Activated CD8-positive, alpha-beta T cell treated with anti-CD3 and anti-CD28 coated beads, Interleukin-2, amount 10 ng/mL, durations not matched to agents 7 days and 5 days (primary cell): Measurements from ENCODE around the gene ZNF496. TPM values are rescaled to one million over a fixed set of nuclear protein-coding genes. Genes with fewer than 3 reads are reported as not detected.
A peak's percentile ranks its signal among the peaks of the same experiment; 100 is the strongest.
"Not testable (repeated sequence)": the region's sequence is repeated elsewhere in the genome, so short reads cannot be mapped to it uniquely, and the experiment has no call there.

Source experiments
- ATAC-seq: fragments of 150-1000 bp; cut with Tn5 transposase; one replicate; pipeline ENCODE4 v1.10.0; 2021; ENCODE audit warnings: moderate library complexity
- CTCF ChIA-PET: fragments of 350-600 bp; sonication (Branson Sonifier 250); formaldehyde crosslinking; loops from one replicate; lab custom pipeline; 2021; ENCODE audit warnings: antibody characterized with exemption; lab: Charles Lee
- POLR2A ChIA-PET: fragments of 350-600 bp; sonication (Branson Sonifier 250); formaldehyde crosslinking; loops from one replicate; lab custom pipeline; 2021; ENCODE audit warnings: antibody characterized with exemption; lab: Charles Lee
- DNase-seq: peaks from one replicate; pipeline ENCODE4 v3.0.0-alpha.2; 2020
- H3K27ac Mint-ChIP-seq: one replicate; pipeline ENCODE4 v1.8.0; 2021; ENCODE audit warnings: mild to moderate bottlenecking, mixed read lengths
- H3K27me3 Mint-ChIP-seq: one replicate; pipeline ENCODE4 v1.8.0; 2021; ENCODE audit warnings: low read depth, mixed read lengths
- H3K36me3 Mint-ChIP-seq: one replicate; pipeline ENCODE4 v1.8.0; 2021; ENCODE audit warnings: low read depth, mixed read lengths
- H3K4me1 Mint-ChIP-seq: one replicate; pipeline ENCODE4 v1.8.0; 2021; ENCODE audit warnings: low read depth, mixed read lengths
- H3K4me3 Mint-ChIP-seq: one replicate; pipeline ENCODE4 v1.8.0; 2021; ENCODE audit warnings: mild to moderate bottlenecking, mixed read lengths
- H3K9me3 Mint-ChIP-seq: one replicate; pipeline ENCODE4 v1.8.0; 2022; ENCODE audit warnings: mixed read lengths; ENCODE audit not compliant: insufficient read depth
- total RNA-seq, 2 experiments: library from RNA; stranded (reverse); gene quantifications; one replicate each; pipeline ENCODE4 v1.2.3, GENCODE V29; 2021

The ZNF496 gene
- total RNA-seq, 2 experiments from 2014 or later: 20.5 to 22.0 TPM

DNA sequence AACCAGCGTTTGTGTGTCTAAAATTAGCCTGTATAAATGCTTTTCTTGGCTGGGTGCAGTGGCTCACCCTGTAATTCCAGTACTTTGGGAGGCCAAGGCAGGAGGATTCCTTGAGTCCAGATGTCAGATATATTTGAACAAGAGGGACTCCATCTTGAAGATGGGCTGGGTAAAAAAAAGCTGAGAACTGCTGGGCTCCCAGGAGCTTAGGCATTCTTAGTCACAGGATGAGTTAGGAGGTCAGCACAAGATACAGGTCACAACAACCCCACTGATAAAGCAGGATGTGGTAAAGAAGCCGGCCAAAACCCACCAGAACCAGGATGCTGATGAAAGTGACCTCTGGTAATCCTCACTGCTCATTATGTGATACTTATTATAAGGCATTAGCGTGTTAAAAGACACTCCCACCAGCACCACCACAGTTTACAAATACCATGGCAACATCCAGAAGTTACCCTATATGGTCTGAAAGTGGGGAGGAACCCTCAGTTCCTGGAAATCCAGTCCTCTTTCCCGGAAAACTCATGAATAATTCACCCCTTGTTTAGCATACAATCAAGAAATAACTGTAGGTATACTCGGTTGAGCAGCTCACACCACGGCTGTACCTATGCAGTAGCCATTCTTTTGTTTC is 36.2 kb upstream of the ZNF496 start:
- ChIA-PET CTCF (no interaction called here), POLR2A (no interaction called here)
- DNase-seq: no peak
- Mint-ChIP-seq H3K4me1 (peaks cover 7% of the 10 kb centered on the region), H3K36me3 (no peaks in the 10 kb centered on the region), H3K27me3 (peaks cover 8% of the 10 kb centered on the region), H3K9me3 (peaks cover 8% of the 10 kb centered on the region), H3K27ac (no peak overlapping the region), H3K4me3 (no peak overlapping the region)
- no peak for ATAC-seq

DNA sequence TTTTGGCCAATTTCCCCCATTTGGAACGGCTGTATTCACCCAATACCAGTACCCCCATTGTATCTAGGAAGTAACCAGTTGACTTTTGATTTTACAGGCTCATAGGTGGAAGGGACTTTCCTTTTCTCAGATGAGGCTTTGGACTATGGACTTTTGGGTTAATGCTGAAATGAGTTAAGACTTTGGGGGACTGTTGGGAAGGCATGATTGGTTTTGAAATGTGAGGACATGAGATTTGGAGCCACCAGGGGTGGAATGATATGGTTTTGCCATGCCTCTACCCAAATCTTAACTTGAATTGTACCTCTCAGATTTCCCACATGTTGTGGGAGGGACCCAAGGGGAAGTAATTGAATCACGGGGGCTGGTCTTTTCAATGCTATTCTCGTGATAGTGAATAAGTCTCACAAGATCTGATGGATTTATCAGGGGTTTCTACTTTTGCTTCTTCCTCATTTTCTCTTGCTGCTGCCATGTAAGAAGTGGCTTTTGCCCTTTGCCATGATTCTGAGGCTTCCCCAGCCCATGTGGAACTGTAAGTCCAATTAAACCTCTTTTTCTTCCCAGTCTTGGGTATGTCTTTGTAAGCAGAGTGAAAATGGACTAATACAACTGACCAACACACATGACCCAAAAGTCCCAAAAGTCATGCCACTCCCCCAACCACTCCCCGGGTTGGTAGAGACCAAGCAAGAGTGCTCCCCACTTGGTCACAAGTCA is 35.4 kb upstream of the ZNF496 start:
- H3K4me1 Mint-ChIP-seq: peaks cover 3% of the 10 kb centered on the region
- CTCF ChIA-PET: no interaction called here
- peaks cover 8% of the 10 kb centered on the region for H3K27me3 Mint-ChIP-seq

DNA sequence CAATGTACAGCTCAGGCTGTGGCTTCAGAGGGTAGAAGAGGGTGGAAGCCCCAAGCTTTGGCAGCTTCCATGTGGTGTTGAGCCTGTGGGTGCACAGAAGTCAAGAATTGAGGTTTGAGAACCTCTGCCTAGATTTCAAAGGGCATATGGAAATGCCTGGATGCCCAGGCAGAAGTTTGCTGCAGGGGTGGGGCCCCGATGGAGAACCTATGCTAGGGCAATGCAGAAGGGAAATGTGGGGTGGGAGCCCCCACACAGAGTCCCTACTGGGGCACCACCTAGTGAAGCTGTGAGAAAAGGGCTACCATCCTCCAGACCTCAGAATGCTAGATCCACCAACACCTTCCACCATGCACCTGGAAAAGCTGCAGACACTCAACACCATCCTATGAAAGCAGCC is 34.7 kb upstream of the ZNF496 start:
- ATAC-seq, CTCF ChIA-PET, H3K4me1 Mint-ChIP-seq, H3K36me3 Mint-ChIP-seq, H3K27me3 Mint-ChIP-seq, DNase-seq, H3K9me3 Mint-ChIP-seq, H3K4me3 Mint-ChIP-seq, H3K27ac Mint-ChIP-seq, POLR2A ChIA-PET: not testable (repeated sequence)

More for the DNA sequence above, 35.4 kb upstream of the ZNF496 start:
- ATAC-seq: no peak
- Mint-ChIP-seq H3K4me3 (no peak overlapping the region), H3K36me3 (no peaks in the 10 kb centered on the region), H3K9me3 (peaks cover 8% of the 10 kb centered on the region), H3K27ac (no peak overlapping the region)
- DNase-seq: no peak
- POLR2A ChIA-PET: no interaction called here

GRCh38 chr1:247365023-247365422 is 33.4 kb upstream of the ZNF496 start:
- Mint-ChIP-seq H3K4me1 (peaks cover 9% of the 10 kb centered on the region), H3K4me3 (no peak overlapping the region), H3K27ac (no peak overlapping the region), H3K36me3 (no peaks in the 10 kb centered on the region), H3K27me3 (peaks cover 13% of the 10 kb centered on the region), H3K9me3 (peaks cover 8% of the 10 kb centered on the region)
- ATAC-seq: no peak
- no peak for DNase-seq
- CTCF ChIA-PET: no interaction called here
- POLR2A ChIA-PET: no interaction called here

DNA sequence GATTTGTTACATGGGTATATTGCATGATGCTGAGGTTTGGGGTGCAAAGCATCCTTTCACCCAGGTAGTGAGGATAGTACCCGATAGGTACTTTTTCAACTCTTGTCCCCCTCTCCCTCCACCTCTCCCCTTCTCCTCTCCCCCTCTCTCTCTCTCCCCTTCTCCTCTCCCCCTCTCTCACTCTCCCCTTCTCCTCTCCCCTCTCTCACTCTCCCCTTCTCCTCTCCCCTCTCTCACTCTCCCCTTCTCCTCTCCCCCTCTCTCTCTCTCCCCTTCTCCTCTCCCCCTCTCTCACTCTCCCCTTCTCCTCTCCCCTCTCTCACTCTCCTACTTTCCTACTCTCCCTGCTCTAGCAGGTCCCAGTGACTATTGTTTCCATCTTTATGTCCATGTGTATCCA is 31.3 kb upstream of the ZNF496 start:
- H3K36me3 Mint-ChIP-seq, H3K4me1 Mint-ChIP-seq, DNase-seq, H3K27me3 Mint-ChIP-seq, ATAC-seq, H3K4me3 Mint-ChIP-seq, POLR2A ChIA-PET, H3K9me3 Mint-ChIP-seq, H3K27ac Mint-ChIP-seq: not testable (repeated sequence)
- CTCF ChIA-PET: interaction anchor here (0.8 kb wide), 1 partner anchor 10 kb away, joined by 3 read pairs; no protein-coding TSS in a partner anchor

DNA sequence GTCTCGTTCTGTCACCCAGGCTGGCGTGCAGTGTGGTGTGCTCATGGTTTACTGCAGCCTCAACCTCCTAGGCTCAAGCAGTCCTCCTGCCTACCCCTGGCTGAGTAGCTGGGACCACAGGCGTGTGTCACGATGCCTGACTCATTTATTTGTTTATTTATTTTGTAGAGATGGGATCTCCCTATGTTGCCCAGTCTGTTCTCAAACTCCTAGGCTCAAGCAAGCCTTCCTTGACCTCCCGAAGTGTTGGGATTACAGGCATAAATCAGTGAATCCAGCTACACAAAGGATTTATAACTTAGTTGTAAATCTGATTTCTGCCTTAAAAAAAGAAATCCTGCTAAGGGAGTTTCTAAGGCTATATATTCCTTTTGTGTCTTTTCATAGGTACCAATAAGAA is 30.5 kb upstream of the ZNF496 start:
- Mint-ChIP-seq H3K27ac (no peak overlapping the region), H3K27me3 (peaks cover 8% of the 10 kb centered on the region), H3K4me1 (peaks cover 6% of the 10 kb centered on the region), H3K36me3 (no peaks in the 10 kb centered on the region), H3K9me3 (peaks cover 8% of the 10 kb centered on the region), H3K4me3 (no peak overlapping the region)
- ATAC-seq (no peak), DNase-seq (no peak)
- ChIA-PET CTCF (interaction anchor here (0.8 kb wide), 1 partner anchor 11 kb away, joined by 3 read pairs; no protein-coding TSS in a partner anchor), POLR2A (no interaction called here)

GRCh38 chr1:247360991-247361731 is 29.5 kb upstream of the ZNF496 start:
- POLR2A ChIA-PET: no interaction called here
- no peak overlapping the region for H3K27ac Mint-ChIP-seq
- H3K4me1 Mint-ChIP-seq: peaks cover 6% of the 10 kb centered on the region
- H3K36me3 Mint-ChIP-seq: no peaks in the 10 kb centered on the region
- DNase-seq (no peak), ATAC-seq (peak; percentile 27)
- peaks cover 8% of the 10 kb centered on the region for H3K27me3 Mint-ChIP-seq
- no peak overlapping the region for H3K4me3 Mint-ChIP-seq
- CTCF ChIA-PET: interaction anchor here (0.6 kb wide), 1 partner anchor 129 kb away, joined by 3 read pairs; no protein-coding TSS in a partner anchor
- H3K9me3 Mint-ChIP-seq: peaks cover 8% of the 10 kb centered on the region

GRCh38 chr1:247360116-247360898 is 28.6 kb upstream of the ZNF496 start:
- peaks cover 6% of the 10 kb centered on the region for H3K4me1 Mint-ChIP-seq
- ATAC-seq: no peak
- POLR2A ChIA-PET: no interaction called here

GRCh38 chr1:247359559-247359958 is 27.9 kb upstream of the ZNF496 start:
- H3K27me3 Mint-ChIP-seq: peaks cover 6% of the 10 kb centered on the region
- no peaks in the 10 kb centered on the region for H3K36me3 Mint-ChIP-seq
- no peak overlapping the region for H3K27ac Mint-ChIP-seq
- no peak for DNase-seq
- POLR2A ChIA-PET: no interaction called here
- H3K9me3 Mint-ChIP-seq: no peaks in the 10 kb centered on the region
- CTCF ChIA-PET: no interaction called here
- peaks cover 6% of the 10 kb centered on the region for H3K4me1 Mint-ChIP-seq
- no peak overlapping the region for H3K4me3 Mint-ChIP-seq
- no peak for ATAC-seq

More at GRCh38 chr1:247360116-247360898, 28.6 kb upstream of the ZNF496 start:
- H3K27ac Mint-ChIP-seq: no peak overlapping the region
- CTCF ChIA-PET: interaction anchor here (0.6 kb wide), 1 partner anchor 128 kb away, joined by 3 read pairs; no protein-coding TSS in a partner anchor
- H3K27me3 Mint-ChIP-seq: peaks cover 8% of the 10 kb centered on the region
- H3K36me3 Mint-ChIP-seq: no peaks in the 10 kb centered on the region
- no peak overlapping the region for H3K4me3 Mint-ChIP-seq
- no peak for DNase-seq
- peaks cover 3% of the 10 kb centered on the region for H3K9me3 Mint-ChIP-seq

DNA sequence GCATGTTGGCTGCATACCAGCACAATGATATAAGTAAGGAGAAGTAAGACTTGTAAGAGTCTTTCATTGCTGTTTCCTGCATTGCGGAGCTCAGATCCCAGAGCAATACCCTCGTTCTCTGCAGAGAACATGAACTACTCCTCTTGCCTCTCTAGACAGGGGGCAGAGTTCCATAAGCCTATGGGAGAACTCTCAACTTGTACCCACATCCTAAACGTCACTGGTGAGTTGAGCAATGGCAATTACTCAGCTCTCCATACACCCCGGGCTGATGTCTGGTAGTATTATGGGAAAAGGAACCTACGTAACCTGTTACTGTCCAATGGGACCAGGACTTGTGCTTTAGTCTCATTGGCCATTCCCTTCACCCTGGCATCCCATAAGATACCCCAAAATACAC is 27.3 kb upstream of the ZNF496 start:
- POLR2A ChIA-PET: no interaction called here

GRCh38 chr1:247357781-247358211 is 26.1 kb upstream of the ZNF496 start:
- ChIA-PET POLR2A (no interaction called here), CTCF (no interaction called here)
- no peak overlapping the region for H3K4me3 Mint-ChIP-seq
- no peaks in the 10 kb centered on the region for H3K9me3 Mint-ChIP-seq
- H3K36me3 Mint-ChIP-seq: no peaks in the 10 kb centered on the region
- H3K27me3 Mint-ChIP-seq: peaks cover 9% of the 10 kb centered on the region
- DNase-seq: no peak
- H3K4me1 Mint-ChIP-seq: peaks cover 6% of the 10 kb centered on the region
- H3K27ac Mint-ChIP-seq: no peak overlapping the region
- ATAC-seq: no peak

More for the DNA sequence above, 27.3 kb upstream of the ZNF496 start:
- H3K4me1 Mint-ChIP-seq: peaks cover 6% of the 10 kb centered on the region
- ATAC-seq (no peak), DNase-seq (no peak)
- H3K36me3 Mint-ChIP-seq: no peaks in the 10 kb centered on the region
- H3K9me3 Mint-ChIP-seq: no peaks in the 10 kb centered on the region
- no peak overlapping the region for H3K27ac Mint-ChIP-seq
- peaks cover 9% of the 10 kb centered on the region for H3K27me3 Mint-ChIP-seq
- no peak overlapping the region for H3K4me3 Mint-ChIP-seq
- CTCF ChIA-PET: no interaction called here
